HCT116 (cell line): ENCODE data around the gene MRPL18. TPM values are rescaled to one million over a fixed set of nuclear protein-coding genes. Genes with fewer than 3 reads are reported as not detected.

Experiments used
- ATAC-seq: fragments of 200-7000 bp; cut with Tn5 transposase; 2 replicates; pipeline ENCODE4 v1.9.1; 2020; ENCODE audit warnings: mild to moderate bottlenecking, moderate library complexity
- BruUV-seq: library from RNA; stranded (reverse); fragments of 400-500 nt; replicated peaks from 2 replicates; lab custom pipeline; 2021; lab: Mats Ljungman, UMichigan
- CTCF ChIA-PET: fragments of 300-600 bp; sonication (Branson Sonifier 250); formaldehyde crosslinking; loops from one replicate; lab custom pipeline; 2021; ENCODE audit warnings: antibody characterized with exemption; lab: Charles Lee
- POLR2A ChIA-PET: fragments of 300-600, 350-600 bp; sonication (Branson Sonifier 250); formaldehyde crosslinking; loops from one replicate; lab custom pipeline; 2021; ENCODE audit warnings: antibody characterized with exemption; lab: Charles Lee
- RAD21 ChIA-PET, 2 experiments: fragments of 300-600 bp; sonication (Branson Sonifier 250); formaldehyde crosslinking; loops; one replicate each; lab custom pipeline; 2023; ENCODE audit warnings: low total read pairs in 2 of 2; ENCODE audit not compliant: uncharacterized antibody in 2 of 2, unreplicated experiment in 2 of 2, low non-redundant PET in 1 of 2; lab: Charles Lee
- DNase-seq: peaks from one replicate; pipeline ENCODE4 v3.0.0-alpha.2; 2010; ENCODE audit warnings: low read depth, low spot score
- H2AFZ ChIP-seq: fragments of 200-600 bp; shearing (Covaris generic), sonication (generic); 2 replicates; pipeline ENCODE4 v1.6.1; 2017; ENCODE audit warnings: low read depth, mixed run types, mixed read lengths, antibody characterized with exemption, low read length; ENCODE audit not compliant: poor library complexity, severe bottlenecking
- H3K27ac ChIP-seq: 2 replicates; pipeline ENCODE4 v1.5.1; 2012; ENCODE audit warnings: low read depth, low read length
- H3K27me3 ChIP-seq: fragments of 200-600 bp; sonication (generic); 2 replicates; pipeline ENCODE4 v1.6.1; 2016; ENCODE audit warnings: mixed run types, low read length, mixed read lengths; ENCODE audit not compliant: insufficient read depth
- H3K36me3 ChIP-seq, 2 experiments: fragments of 200-500 bp in 1 of 2; fragments of 200-600 bp in 1 of 2; sonication (Bioruptor generic) in 1 of 2; sonication (generic) in 1 of 2; 2 replicates each; pipeline versions ENCODE4 v1.5.1 to v1.6.1; 2014 to 2016; ENCODE audit warnings: low read length in 2 of 2, inconsistent platforms in 1 of 2, mixed read lengths in 1 of 2, mixed run types in 1 of 2; ENCODE audit not compliant: insufficient read depth in 2 of 2, control insufficient read depth in 1 of 2
- H3K4me1 ChIP-seq, 2 experiments: fragments of 200-600 bp in 1 of 2; sonication (generic) in 1 of 2; 2 replicates each; pipeline versions ENCODE4 v1.5.1 to v1.6.1; 2012 to 2017; ENCODE audit warnings: low read length in 2 of 2, inconsistent platforms in 1 of 2, mild to moderate bottlenecking in 1 of 2, mixed read lengths in 1 of 2, mixed run types in 1 of 2, moderate library complexity in 1 of 2; ENCODE audit not compliant: insufficient read depth in 2 of 2, control insufficient read depth in 1 of 2
- H3K4me2 ChIP-seq: fragments of 200-600 bp; sonication (generic); 2 replicates; pipeline ENCODE4 v1.6.1; 2017; ENCODE audit warnings: mixed run types, low read length, mixed read lengths
- H3K4me3 ChIP-seq, 2 experiments: fragments of 200-600 bp in 1 of 2; sonication (generic) in 1 of 2; replicated peaks in 1 of 2; 2 replicates each; pipeline ENCODE4 v1.5.1; 2011 to 2016; ENCODE audit warnings: low read length in 2 of 2, control low read depth in 1 of 2, low read depth in 1 of 2, mild to moderate bottlenecking in 1 of 2, mixed read lengths in 1 of 2, mixed run types in 1 of 2
- H3K79me2 ChIP-seq: fragments of 200-600 bp; sonication (generic); 2 replicates; pipeline ENCODE4 v1.6.1; 2017; ENCODE audit warnings: mild to moderate bottlenecking, mixed run types, low read length, moderate library complexity, mixed read lengths; ENCODE audit not compliant: insufficient read depth
- H3K9ac ChIP-seq: fragments of 200-600 bp; sonication (generic); 2 replicates; pipeline ENCODE4 v1.6.1; 2016; ENCODE audit warnings: low read length, mixed read lengths
- H3K9me2 ChIP-seq: fragments of 200-600 bp; sonication (generic), shearing (Covaris generic); 2 replicates; pipeline ENCODE4 v1.6.1; 2017; ENCODE audit warnings: mixed run types, mild to moderate bottlenecking, moderate library complexity; ENCODE audit not compliant: insufficient read depth
- H3K9me3 ChIP-seq, 2 experiments: fragments of 200-500 bp in 1 of 2; fragments of 200-600 bp in 1 of 2; sonication (Bioruptor generic) in 1 of 2; sonication (generic) in 1 of 2; 2 replicates each; pipeline ENCODE4 v1.6.1; 2014 to 2017; ENCODE audit warnings: low read length in 2 of 2, mixed read lengths in 2 of 2, inconsistent platforms in 1 of 2, low read depth in 1 of 2, mild to moderate bottlenecking in 1 of 2, mixed run types in 1 of 2, moderate library complexity in 1 of 2; ENCODE audit not compliant: control insufficient read depth in 1 of 2, insufficient read depth in 1 of 2
- H4K20me1 ChIP-seq: fragments of 200-600 bp; sonication (generic), shearing (Covaris generic); 2 replicates; pipeline ENCODE4 v1.6.1; 2017; ENCODE audit warnings: mixed run types, mild to moderate bottlenecking, moderate library complexity; ENCODE audit not compliant: insufficient read depth
- CBX3 ChIP-seq: IDR thresholded peaks from 2 replicates; pipeline ENCODE4 v1.6.1; 2012; ENCODE audit warnings: low read depth
- EGR1 ChIP-seq: IDR thresholded peaks from 2 replicates; pipeline ENCODE4 v1.6.1; 2012; ENCODE audit warnings: low read depth
- ELF1 ChIP-seq: IDR thresholded peaks from 2 replicates; pipeline ENCODE4 v1.6.1; 2012; ENCODE audit warnings: low read depth, borderline replicate concordance
- EZH2 ChIP-seq: fragments of 200-600 bp; sonication (generic); IDR thresholded peaks from 2 replicates; pipeline ENCODE4 v1.6.1; 2017; ENCODE audit warnings: antibody characterized with exemption, mixed run types
- EZH2phosphoT487 ChIP-seq: fragments of 200-600 bp; IDR thresholded peaks from 2 replicates; pipeline ENCODE4 v1.6.1; 2018; ENCODE audit warnings: antibody characterized with exemption, borderline replicate concordance
- JUND ChIP-seq: IDR thresholded peaks from 2 replicates; pipeline ENCODE4 v1.6.1; 2012
- POLR2A ChIP-seq: IDR thresholded peaks from 2 replicates; pipeline ENCODE4 v1.7.0; 2011; ENCODE audit warnings: borderline replicate concordance; ENCODE audit not compliant: insufficient read depth, insufficient read length; ENCODE audit errors: extremely low read depth
- SIN3A ChIP-seq: IDR thresholded peaks from 2 replicates; pipeline ENCODE4 v1.6.1; 2012; ENCODE audit warnings: low read depth
- SP1 ChIP-seq: IDR thresholded peaks from 2 replicates; pipeline ENCODE4 v1.6.1; 2012; ENCODE audit warnings: low read depth
- TCF7L2 ChIP-seq: IDR thresholded peaks from 2 replicates; pipeline ENCODE4 v1.7.0; 2011; ENCODE audit warnings: borderline replicate concordance, inconsistent platforms; ENCODE audit not compliant: insufficient read depth, insufficient read length; ENCODE audit errors: extremely low read depth
- ZFX ChIP-seq: fragments of 450-650 bp; IDR thresholded peaks from 2 replicates; pipeline ENCODE4 v1.6.1; 2017
- ZNF274 ChIP-seq: fragments of 200-500 bp; sonication (Bioruptor generic); IDR thresholded peaks from 2 replicates; pipeline ENCODE4 v1.6.1; 2014; ENCODE audit warnings: mild to moderate bottlenecking, low read depth, low read length, inconsistent platforms
- intact Hi-C: fragments of 100-400 bp; cut with micrococcal nuclease; formaldehyde crosslinking; loops from 2 replicates; pipeline ENCODE4 v1.10.0; 2022
- total RNA-seq: library from RNA; stranded (reverse); gene quantifications from one replicate; pipeline ENCODE4 v1.2.1, GENCODE V29; 2021; ENCODE audit not compliant: unreplicated experiment
- TF ChIP-seq, protein P1 (sequence below): IDR thresholded peaks from 2 replicates; pipeline ENCODE4 v1.6.1; 2011; ENCODE audit warnings: mild to moderate bottlenecking, low read length, moderate library complexity; ENCODE audit not compliant: insufficient replicate concordance; ENCODE audit errors: extremely low read depth
- TF ChIP-seq, protein P2 (sequence below), 3 experiments: fragments of 200-600 bp in 1 of 3; sonication (generic) in 1 of 3; IDR thresholded peaks in 2 of 3; conservative IDR thresholded peaks in 1 of 3; 2 replicates each; pipeline ENCODE4 v1.5.1; 2012 to 2017; ENCODE audit warnings: low read depth in 2 of 3, low read length in 2 of 3, antibody characterized with exemption in 1 of 3, borderline replicate concordance in 1 of 3, control low read depth in 1 of 3, mild to moderate bottlenecking in 1 of 3, mixed read lengths in 1 of 3, mixed run types in 1 of 3, moderate library complexity in 1 of 3; ENCODE audit not compliant: insufficient read depth in 1 of 3
- TF ChIP-seq, protein P3 (sequence below): IDR thresholded peaks from 2 replicates; pipeline ENCODE4 v1.6.1; 2012
- TF ChIP-seq, protein P4 (sequence below): IDR thresholded peaks from 2 replicates; pipeline ENCODE4 v1.6.1; 2012

The MRPL18 gene
- total RNA-seq, 1 experiment from 2014 or later = 106 TPM

DNA sequence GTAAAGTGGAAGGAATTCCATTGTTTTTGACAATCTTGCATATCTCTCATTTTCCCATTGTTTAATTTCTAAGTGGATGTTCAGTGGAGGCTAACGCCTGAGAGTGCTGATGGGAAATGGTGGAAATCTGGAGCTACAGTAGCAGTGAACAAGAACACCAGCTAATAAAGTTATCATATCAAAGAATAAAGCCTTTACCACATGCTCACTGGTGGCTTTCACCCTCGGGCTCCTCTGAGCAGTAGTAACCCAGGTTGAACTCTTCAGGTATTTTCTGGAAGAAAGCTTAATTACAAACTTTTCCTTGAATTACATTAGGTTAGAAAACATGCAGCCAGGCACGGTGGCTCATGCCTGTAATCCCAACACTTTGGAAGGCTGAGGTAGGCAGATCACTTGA lies 38.8 kb upstream of the MRPL18 start:
- RAD21 ChIA-PET = no interaction called here
- H3K4me1 ChIP-seq = no peaks in the 10 kb centered on the region
- no peak overlapping the region for H3K27ac ChIP-seq
- no peak overlapping the region for H2AFZ ChIP-seq
- peaks cover 56 to 76% of the 10 kb centered on the region in 2 experiments for H3K36me3 ChIP-seq
- no peak overlapping the region for H3K4me3 ChIP-seq
- TF ChIP-seq, protein P1, sequence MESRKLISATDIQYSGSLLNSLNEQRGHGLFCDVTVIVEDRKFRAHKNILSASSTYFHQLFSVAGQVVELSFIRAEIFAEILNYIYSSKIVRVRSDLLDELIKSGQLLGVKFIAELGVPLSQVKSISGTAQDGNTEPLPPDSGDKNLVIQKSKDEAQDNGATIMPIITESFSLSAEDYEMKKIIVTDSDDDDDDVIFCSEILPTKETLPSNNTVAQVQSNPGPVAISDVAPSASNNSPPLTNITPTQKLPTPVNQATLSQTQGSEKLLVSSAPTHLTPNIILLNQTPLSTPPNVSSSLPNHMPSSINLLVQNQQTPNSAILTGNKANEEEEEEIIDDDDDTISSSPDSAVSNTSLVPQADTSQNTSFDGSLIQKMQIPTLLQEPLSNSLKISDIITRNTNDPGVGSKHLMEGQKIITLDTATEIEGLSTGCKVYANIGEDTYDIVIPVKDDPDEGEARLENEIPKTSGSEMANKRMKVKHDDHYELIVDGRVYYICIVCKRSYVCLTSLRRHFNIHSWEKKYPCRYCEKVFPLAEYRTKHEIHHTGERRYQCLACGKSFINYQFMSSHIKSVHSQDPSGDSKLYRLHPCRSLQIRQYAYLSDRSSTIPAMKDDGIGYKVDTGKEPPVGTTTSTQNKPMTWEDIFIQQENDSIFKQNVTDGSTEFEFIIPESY = no peak
- no peak for TF ChIP-seq EZH2
- TF ChIP-seq, all 23 proteins: peak for 0
- H3K79me2 ChIP-seq = peaks cover 85% of the 10 kb centered on the region
- no peaks in the 10 kb centered on the region for H3K9me3 ChIP-seq
- no peaks in the 10 kb centered on the region for H3K9me2 ChIP-seq
- no TSS peak for BruUV-seq
- H3K9ac ChIP-seq = no peak overlapping the region
- ChIA-PET POLR2A (interaction anchor here (1.5 kb wide), 1 partner anchor 38 kb away, joined by 4 read pairs; the partner anchor contains the start of gene TCP1), CTCF (no interaction called here)
- intact Hi-C loops = no loop called here
- no peak overlapping the region for H3K4me2 ChIP-seq
- peaks cover 14% of the 10 kb centered on the region for H4K20me1 ChIP-seq
- no peaks in the 10 kb centered on the region for H3K27me3 ChIP-seq
- ATAC-seq (no peak), DNase-seq (no peak)

DNA sequence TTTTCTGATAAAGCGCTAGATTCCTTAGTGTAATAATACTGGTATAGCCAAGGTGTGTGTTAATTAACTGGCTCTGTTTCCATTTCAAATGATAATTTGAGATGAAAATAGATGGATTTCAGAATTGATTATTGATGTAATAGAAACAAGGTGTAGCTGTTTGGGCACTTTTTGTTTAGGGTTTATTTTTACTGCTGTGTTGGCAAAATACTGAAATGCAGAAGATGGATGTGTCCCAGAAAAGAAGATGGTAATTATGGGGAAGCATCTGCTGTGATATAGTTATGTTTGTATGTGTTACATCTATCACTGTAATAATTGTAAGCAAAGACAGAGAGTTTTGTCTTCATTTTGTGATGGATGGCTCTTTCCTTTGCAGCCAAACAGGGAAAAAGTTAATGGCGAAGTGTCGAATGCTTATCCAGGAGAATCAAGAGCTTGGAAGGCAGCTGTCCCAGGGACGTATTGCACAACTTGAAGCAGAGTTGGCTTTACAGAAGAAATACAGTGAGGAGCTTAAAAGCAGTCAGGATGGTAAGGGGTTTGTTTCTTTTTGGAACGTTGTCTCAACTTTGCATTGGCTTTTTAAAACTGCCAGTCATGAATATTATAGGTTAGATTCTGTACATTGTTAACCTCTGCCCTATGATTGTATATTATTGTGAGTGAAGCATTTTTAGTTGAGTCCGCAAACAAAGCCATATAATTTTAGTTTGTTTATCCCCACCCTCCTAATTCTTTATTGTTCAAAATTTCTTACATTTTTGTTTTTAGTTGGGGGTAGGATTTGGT lies 37.0 kb upstream of the MRPL18 start:
- H3K27me3 ChIP-seq = no peaks in the 10 kb centered on the region
- peaks cover 67% of the 10 kb centered on the region for H3K79me2 ChIP-seq
- ChIA-PET POLR2A (no interaction called here), RAD21 (no interaction called here), CTCF (no interaction called here)
- H4K20me1 ChIP-seq = peaks cover 2% of the 10 kb centered on the region; the same call in 1 of the 2 replicates
- peaks cover 0 to 8% of the 10 kb centered on the region in 2 experiments; a peak in 2 of 4 replicates for H3K4me1 ChIP-seq
- BruUV-seq = no TSS peak
- ATAC-seq (no peak), DNase-seq (no peak)
- H3K4me3 ChIP-seq = no peak overlapping the region
- no peak overlapping the region for H3K4me2 ChIP-seq
- peaks cover 40 to 67% of the 10 kb centered on the region in 2 experiments for H3K36me3 ChIP-seq
- H2AFZ ChIP-seq = no peak overlapping the region
- H3K9me3 ChIP-seq = no peaks in the 10 kb centered on the region
- no peaks in the 10 kb centered on the region for H3K9me2 ChIP-seq
- no peak overlapping the region for H3K9ac ChIP-seq
- no peak overlapping the region for H3K27ac ChIP-seq
- intact Hi-C loops = no loop called here
- no peak for TF ChIP-seq CBX3
- TF ChIP-seq ZNF274 = no peak
- TF ChIP-seq, protein P2, sequence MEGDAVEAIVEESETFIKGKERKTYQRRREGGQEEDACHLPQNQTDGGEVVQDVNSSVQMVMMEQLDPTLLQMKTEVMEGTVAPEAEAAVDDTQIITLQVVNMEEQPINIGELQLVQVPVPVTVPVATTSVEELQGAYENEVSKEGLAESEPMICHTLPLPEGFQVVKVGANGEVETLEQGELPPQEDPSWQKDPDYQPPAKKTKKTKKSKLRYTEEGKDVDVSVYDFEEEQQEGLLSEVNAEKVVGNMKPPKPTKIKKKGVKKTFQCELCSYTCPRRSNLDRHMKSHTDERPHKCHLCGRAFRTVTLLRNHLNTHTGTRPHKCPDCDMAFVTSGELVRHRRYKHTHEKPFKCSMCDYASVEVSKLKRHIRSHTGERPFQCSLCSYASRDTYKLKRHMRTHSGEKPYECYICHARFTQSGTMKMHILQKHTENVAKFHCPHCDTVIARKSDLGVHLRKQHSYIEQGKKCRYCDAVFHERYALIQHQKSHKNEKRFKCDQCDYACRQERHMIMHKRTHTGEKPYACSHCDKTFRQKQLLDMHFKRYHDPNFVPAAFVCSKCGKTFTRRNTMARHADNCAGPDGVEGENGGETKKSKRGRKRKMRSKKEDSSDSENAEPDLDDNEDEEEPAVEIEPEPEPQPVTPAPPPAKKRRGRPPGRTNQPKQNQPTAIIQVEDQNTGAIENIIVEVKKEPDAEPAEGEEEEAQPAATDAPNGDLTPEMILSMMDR (IDR thresholded peaks at IDR 0.05 in 2 of 3, conservative IDR thresholded peaks at IDR 0.05 in 1 of 3; ENCODE audit: borderline replicate concordance in 1 of 3, insufficient read depth in 1 of 3, low read depth in 2 of 3, low read length in 2 of 3) = no peak
- TF ChIP-seq ELF1 = no peak
- TF ChIP-seq, protein P3, sequence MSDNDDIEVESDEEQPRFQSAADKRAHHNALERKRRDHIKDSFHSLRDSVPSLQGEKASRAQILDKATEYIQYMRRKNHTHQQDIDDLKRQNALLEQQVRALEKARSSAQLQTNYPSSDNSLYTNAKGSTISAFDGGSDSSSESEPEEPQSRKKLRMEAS = no peak
- no peak for TF ChIP-seq EGR1
- TF ChIP-seq, protein P4, sequence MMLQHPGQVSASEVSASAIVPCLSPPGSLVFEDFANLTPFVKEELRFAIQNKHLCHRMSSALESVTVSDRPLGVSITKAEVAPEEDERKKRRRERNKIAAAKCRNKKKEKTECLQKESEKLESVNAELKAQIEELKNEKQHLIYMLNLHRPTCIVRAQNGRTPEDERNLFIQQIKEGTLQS = no peak
- TF ChIP-seq SIN3A = no peak
- no peak for TF ChIP-seq ZFX
- no peak for TF ChIP-seq SP1
- TF ChIP-seq TCF7L2 = no peak
- no peak for TF ChIP-seq POLR2A
- no peak for TF ChIP-seq JUND
- TF ChIP-seq EZH2phosphoT487 = no peak
- TF ChIP-seq EZH2 = no peak
